ENCODE data around the gene HBEGF. TPM values are rescaled to one million over a fixed set of nuclear protein-coding genes. Genes with fewer than 3 reads are reported as not detected.

Gene HBEGF, protein sequence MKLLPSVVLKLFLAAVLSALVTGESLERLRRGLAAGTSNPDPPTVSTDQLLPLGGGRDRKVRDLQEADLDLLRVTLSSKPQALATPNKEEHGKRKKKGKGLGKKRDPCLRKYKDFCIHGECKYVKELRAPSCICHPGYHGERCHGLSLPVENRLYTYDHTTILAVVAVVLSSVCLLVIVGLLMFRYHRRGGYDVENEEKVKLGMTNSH
- 4.3 and 4.9 TPM in 2 replicates for polyA plus RNA-seq

GRCh38 chr5:140346348-140347221 is at the start of gene HBEGF:
Gene HBEGF, minus strand, starts transcription at chr5:140346603. Its CDS starts 275 bp downstream, at chr5:140346328.

GRCh38 chr5:140360101-140360500 is 13.7 kb upstream of the HBEGF start, which contains the start of gene SLC4A9:
Gene SLC4A9, plus strand, starts transcription at chr5:140360194. Its CDS starts 43 bp downstream, at chr5:140360237.

GRCh38 chr5:140302786-140303639 is 43.4 kb downstream of the HBEGF start, which contains the start of gene PFDN1:
Gene PFDN1, minus strand, starts transcription at chr5:140303101. Its CDS starts 28 bp downstream, at chr5:140303073.

Other genes starting within 250 kb of the HBEGF start
- gene PURA, start 232.5 kb downstream of the HBEGF start, polyA plus RNA-seq = 18.9 and 19.3 TPM in 2 replicates
- 22.9 and 34.7 TPM in 2 replicates for gene IGIP, start 220.7 kb downstream of the HBEGF start, polyA plus RNA-seq
- 1,291 and 1,411 TPM in 2 replicates for gene CYSTM1, start 171.4 kb downstream of the HBEGF start, polyA plus RNA-seq
- 168 and 172 TPM in 2 replicates for gene PFDN1, start 43.5 kb downstream of the HBEGF start, polyA plus RNA-seq
- 0.11 TPM in 1 of 2 replicates, not detected in the other for gene SLC4A9, start 13.6 kb upstream of the HBEGF start, polyA plus RNA-seq
- 42.8 TPM in 2 replicates for gene ANKHD1, start 55.2 kb upstream of the HBEGF start, polyA plus RNA-seq
- gene EIF4EBP3, start 201.1 kb upstream of the HBEGF start, polyA plus RNA-seq = 5.5 and 7.7 TPM in 2 replicates
- 50.0 and 58.4 TPM in 2 replicates for gene SRA1, start 210.9 kb upstream of the HBEGF start, polyA plus RNA-seq
- gene APBB3, start 218.0 kb upstream of the HBEGF start, polyA plus RNA-seq = 15.8 and 19.0 TPM in 2 replicates
- 8.9 and 9.9 TPM in 2 replicates for gene SLC35A4, start 218.2 kb upstream of the HBEGF start, polyA plus RNA-seq

All from Purkinje cell (primary cell).